HG02678 (cell line): ENCODE measurements around the gene ANKRD49.
"Not testable (repeated sequence)": the region's sequence is repeated elsewhere in the genome, so short reads cannot be mapped to it uniquely, and the experiment has no call there.

Experiments used
- ATAC-seq: cut with Tn5 transposase; IDR thresholded peaks from one replicate; pipeline ENCODE4 v1.9.1; 2021; ENCODE audit warnings: mild to moderate bottlenecking, moderate library complexity; ENCODE audit not compliant: unreplicated experiment

Gene ANKRD49

GRCh38 chr11:94506513-94506912 is 12.7 kb downstream of the ANKRD49 start:
- not testable (repeated sequence) for ATAC-seq

GRCh38 chr11:94507485-94507884 is 13.7 kb downstream of the ANKRD49 start:
- no peak for ATAC-seq

- ATAC-seq = peak; percentile 98
Observed at GRCh38 chr11:94511932-94512781, 18.4 kb downstream of the ANKRD49 start, which contains the start of gene C11orf97. C11orf97 (plus strand) TSS chr11:94512461; CDS start chr11:94512529, 68 bp downstream.

GRCh38 chr11:94513091-94513490 is 19.3 kb downstream of the ANKRD49 start:
- peak; percentile 25 for ATAC-seq

DNA sequence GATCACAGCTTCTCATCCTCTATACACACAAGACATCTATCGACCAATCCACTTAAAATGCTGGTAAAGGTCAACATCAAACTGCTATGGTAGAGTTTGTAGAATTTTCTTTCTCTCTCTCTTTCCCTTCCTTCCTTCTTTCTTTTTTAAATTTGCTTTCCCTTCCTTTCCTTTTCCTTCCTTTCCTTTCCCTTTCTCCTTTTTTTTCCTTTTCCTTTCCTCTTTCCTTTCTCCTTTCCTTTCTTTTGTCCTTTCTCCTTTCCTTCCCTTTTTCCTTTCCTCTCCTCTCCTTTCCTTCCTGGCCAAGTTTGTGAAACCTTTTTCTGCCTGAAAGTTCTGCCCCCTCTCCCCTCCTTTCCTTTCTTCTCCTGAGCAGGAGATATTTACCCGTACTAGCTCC is 21.6 kb downstream of the ANKRD49 start:
- no peak for ATAC-seq

- no peak for ATAC-seq
Observed at GRCh38 chr11:94516725-94517124, 22.9 kb downstream of the ANKRD49 start.

GRCh38 chr11:94518300-94518699 is 24.5 kb downstream of the ANKRD49 start:
- no peak for ATAC-seq

- ATAC-seq = peak; percentile 48
Observed at GRCh38 chr11:94519478-94520084, 25.8 kb downstream of the ANKRD49 start.

DNA sequence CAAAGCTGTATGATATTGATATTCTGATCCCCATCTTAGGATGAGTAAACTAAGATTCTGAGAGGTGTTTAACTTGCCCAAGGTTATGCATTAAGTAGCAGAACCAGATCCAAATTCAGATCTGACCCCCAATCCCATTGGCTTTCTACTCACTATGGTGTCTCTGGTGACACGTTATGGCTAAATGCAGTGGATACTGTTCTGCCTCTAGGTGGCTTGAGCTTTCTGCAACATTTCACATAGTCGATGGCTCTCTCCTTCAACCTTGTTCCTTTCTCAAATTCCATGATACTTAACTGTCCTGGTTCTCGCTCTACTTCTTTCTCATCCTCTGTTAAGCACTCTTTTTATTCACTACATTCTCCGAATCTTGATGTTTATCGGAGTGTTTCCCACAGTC is 27.9 kb downstream of the ANKRD49 start:
- peak; percentile 69 for ATAC-seq

- ATAC-seq = no peak
Observed at GRCh38 chr11:94524341-94524740, 30.6 kb downstream of the ANKRD49 start.

DNA sequence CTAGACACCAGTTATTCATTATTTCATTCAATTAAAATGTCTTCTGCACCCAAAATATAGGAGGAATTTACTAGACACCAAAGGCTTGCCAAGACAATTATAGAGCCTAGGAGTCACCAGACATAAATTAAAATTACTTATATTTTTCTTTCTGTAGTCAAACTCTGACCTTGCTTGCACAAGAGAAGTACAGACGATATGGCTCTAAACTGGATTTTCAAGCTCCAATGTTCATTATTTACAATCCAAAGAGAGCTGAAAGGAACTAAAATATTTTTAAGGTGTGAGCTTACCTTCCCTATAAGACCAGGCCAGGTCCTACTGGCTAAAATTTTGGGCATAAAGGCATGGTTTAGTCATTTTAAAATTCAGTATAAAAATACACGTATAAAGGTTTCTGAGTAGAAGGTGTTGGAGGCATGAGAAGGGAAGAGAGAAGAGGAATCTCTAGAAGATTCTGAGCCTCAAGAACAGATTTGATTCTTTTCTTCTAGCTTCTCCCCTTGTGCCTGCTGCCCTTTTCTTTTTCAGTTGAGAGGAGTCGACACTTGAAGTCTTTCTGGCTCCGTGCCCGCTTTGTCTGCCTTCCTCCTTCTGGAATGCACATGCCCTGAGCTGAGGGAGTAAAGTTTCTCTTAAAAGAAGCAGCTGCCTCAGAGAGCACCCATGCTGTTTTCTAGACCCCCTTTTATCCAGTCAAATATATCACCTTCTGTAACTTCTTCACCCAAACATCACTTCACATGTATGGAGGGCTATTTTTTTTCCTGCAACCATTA is 32.0 kb downstream of the ANKRD49 start:
- no peak for ATAC-seq

GRCh38 chr11:94526645-94527438 is 33.1 kb downstream of the ANKRD49 start:
- ATAC-seq = no peak

DNA sequence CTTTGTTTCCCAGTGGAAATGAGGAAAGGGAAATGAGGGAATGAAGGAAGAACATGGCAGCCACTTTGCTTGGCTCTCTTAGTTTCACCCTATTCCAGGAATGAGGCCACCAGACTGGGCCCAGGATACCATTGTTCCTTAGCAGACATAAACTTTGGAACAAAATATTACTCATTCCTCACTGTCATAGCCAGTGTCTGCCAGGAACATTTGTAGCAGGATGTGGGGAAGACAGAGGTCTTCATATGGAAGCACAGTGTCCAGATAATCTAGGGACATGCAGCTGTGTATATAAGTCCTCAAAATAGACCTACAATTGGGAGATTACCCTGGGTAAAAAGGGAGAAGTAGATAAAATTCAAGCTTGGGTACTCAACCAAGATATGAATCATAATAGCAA is 34.8 kb downstream of the ANKRD49 start:
- no peak for ATAC-seq

DNA sequence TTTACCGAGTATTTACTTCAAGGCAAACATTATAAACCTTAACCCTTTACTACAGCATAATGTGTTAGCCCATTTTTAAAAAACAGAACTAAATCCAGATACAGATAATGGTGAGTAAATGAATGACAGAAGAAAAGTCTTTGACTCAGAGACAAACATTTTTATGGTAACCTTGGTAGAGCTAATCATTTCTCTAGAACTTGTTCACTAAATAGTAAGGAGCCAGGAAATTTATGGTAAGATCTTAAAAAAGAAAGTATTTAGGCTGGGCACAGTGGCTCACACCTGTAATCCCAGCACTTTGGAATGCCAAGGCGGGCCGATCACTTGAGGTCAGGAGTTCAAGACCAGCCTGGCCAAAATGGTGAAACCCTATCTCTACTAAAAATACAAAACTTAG is 38.4 kb downstream of the ANKRD49 start:
- ATAC-seq = no peak

DNA sequence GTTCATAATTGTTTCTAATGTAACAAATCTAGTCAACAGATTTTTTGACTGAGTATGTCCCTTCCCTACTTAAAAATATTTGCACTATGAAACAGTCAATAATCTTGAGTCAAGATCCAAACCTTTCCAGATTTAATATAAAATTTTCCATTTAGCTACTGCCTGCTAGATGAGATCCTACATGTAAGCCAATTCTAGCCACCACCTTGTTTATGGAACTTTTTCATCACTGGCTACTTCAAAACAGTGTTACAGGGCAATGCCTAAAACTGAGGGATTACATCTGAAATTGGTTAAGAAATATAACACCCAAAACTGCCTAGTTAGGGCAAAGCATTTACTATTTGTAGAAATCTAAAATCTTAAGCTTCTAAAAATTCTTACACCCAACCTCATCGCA is 39.4 kb downstream of the ANKRD49 start:
- ATAC-seq = no peak

- no peak for ATAC-seq
Observed at GRCh38 chr11:94533696-94534630, 40.2 kb downstream of the ANKRD49 start.

GRCh38 chr11:94536386-94536785 is 42.6 kb downstream of the ANKRD49 start:
- no peak for ATAC-seq

GRCh38 chr11:94537031-94537600 is 43.3 kb downstream of the ANKRD49 start:
- no peak for ATAC-seq

DNA sequence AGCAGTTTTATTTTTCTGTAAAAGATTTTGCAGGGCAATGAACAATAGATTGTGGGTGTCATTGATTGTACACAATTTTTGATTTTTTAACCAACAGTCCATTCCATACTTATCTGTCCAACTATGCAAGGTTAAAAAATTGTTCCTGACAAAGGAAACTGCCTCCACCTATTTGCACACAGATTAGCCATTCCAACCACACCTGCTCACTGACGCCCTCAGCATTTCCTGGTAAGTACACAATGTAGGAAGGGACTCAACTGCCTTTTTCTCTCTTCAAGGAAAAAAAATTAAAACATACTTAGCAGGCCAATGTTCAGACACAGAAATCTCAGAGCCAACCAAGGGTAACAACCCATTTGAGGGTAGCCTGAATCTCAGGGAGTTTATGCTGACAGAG is 45.6 kb downstream of the ANKRD49 start:
- ATAC-seq = no peak
